K562 (cell line): ENCODE data around the gene CPLX1. TPM values are rescaled to one million over a fixed set of nuclear protein-coding genes. Genes with fewer than 3 reads are reported as not detected.

Source experiments
- ATAC-seq: fragments of 200-7000 bp; cut with Tn5 transposase; 3 replicates; pipeline ENCODE4 v1.9.1; 2020; ENCODE audit warnings: moderate library complexity
- BruUV-seq: library from RNA; stranded (reverse); fragments of 400-500 nt; replicated peaks from 2 replicates; lab custom pipeline; 2021; lab: Mats Ljungman, UMichigan
- CTCF ChIA-PET: fragments of 300-600 bp; formaldehyde crosslinking; extraction: SDS; loops from one replicate; lab custom pipeline; 2021; ENCODE audit warnings: low intra/inter-chr PET ratio; lab: Yijun Ruan, JAX
- POLR2A ChIA-PET: fragments of 300-600, 350-650 bp; sonication (Branson Sonifier 250); formaldehyde crosslinking; extraction: SDS; loops from one replicate; lab custom pipeline; 2021; ENCODE audit warnings: antibody characterized with exemption, inconsistent platforms; lab: Yijun Ruan, JAX
- DNase-seq, 4 experiments: peaks; one replicate each; pipeline versions ENCODE4 v3.0.0 to v3.0.0-alpha.2; 2011 to 2018; ENCODE audit warnings: low spot score in 3 of 4, mixed read lengths in 3 of 4; ENCODE audit errors: extremely low read depth in 1 of 4
- FAIRE-seq: peaks from 2 replicates; lab custom pipeline; 2011; peaks lifted over from hg19 to GRCh38; lab: Jason Lieb, UNC
- H2AFZ ChIP-seq: 2 replicates; pipeline ENCODE4 v1.6.0; 2011; ENCODE audit warnings: low read depth, low read length, control low read depth, inconsistent platforms
- H3K27ac ChIP-seq: fragments of 200-600 bp; 3 replicates; pipeline ENCODE4 v1.8.0; 2011; ENCODE audit warnings: low read depth, mild to moderate bottlenecking, control low read depth, inconsistent platforms, low read length, moderate library complexity, mixed read lengths; ENCODE audit errors: extremely low read depth
- H3K27me3 ChIP-seq, 2 experiments: fragments of 300-600 bp in 1 of 2; 2 replicates in 1 of 2; 3 replicates in 1 of 2; pipeline versions ENCODE4 v1.6.0 to v1.8.0; 2011; ENCODE audit warnings: inconsistent platforms in 2 of 2, low read length in 2 of 2, mild to moderate bottlenecking in 1 of 2, mixed read lengths in 1 of 2, moderate library complexity in 1 of 2; ENCODE audit not compliant: control insufficient read depth in 2 of 2, insufficient read depth in 2 of 2
- H3K36me3 ChIP-seq: fragments of 300-600 bp; 3 replicates; pipeline ENCODE4 v1.8.0; 2011; ENCODE audit warnings: mild to moderate bottlenecking, low read length, inconsistent platforms; ENCODE audit not compliant: control insufficient read depth, insufficient read depth
- H3K4me1 ChIP-seq, 2 experiments: fragments of 200-600 bp in 1 of 2; replicated peaks in 1 of 2; 2 replicates in 1 of 2; 3 replicates in 1 of 2; pipeline versions ENCODE4 v1.5.1 to v1.8.0; 2011; ENCODE audit warnings: inconsistent platforms in 2 of 2, low read length in 2 of 2, mild to moderate bottlenecking in 1 of 2, mixed read lengths in 1 of 2, moderate library complexity in 1 of 2; ENCODE audit not compliant: control insufficient read depth in 2 of 2, insufficient read depth in 2 of 2
- H3K4me2 ChIP-seq: 2 replicates; pipeline ENCODE4 v1.6.1; 2011; ENCODE audit warnings: low read length, control low read depth, inconsistent platforms, mixed read lengths; ENCODE audit not compliant: insufficient read depth
- H3K4me3 ChIP-seq: fragments of 200-600 bp; sonication (generic), shearing (Covaris generic); 2 replicates; pipeline ENCODE4 v1.5.1; 2016; ENCODE audit warnings: control low read depth, inconsistent platforms
- H3K79me2 ChIP-seq: fragments of 200-600 bp; 3 replicates; pipeline ENCODE4 v1.8.0; 2011; ENCODE audit warnings: low read length, inconsistent platforms; ENCODE audit not compliant: control insufficient read depth, insufficient read depth
- H3K9ac ChIP-seq, 2 experiments: 2 replicates each; pipeline versions ENCODE4 v1.6.0 to v1.6.1; 2011; ENCODE audit warnings: low read depth in 2 of 2, low read length in 2 of 2, control low read depth in 1 of 2, inconsistent platforms in 1 of 2, mild to moderate bottlenecking in 1 of 2, mixed read lengths in 1 of 2; ENCODE audit not compliant: insufficient read depth in 1 of 2
- H3K9me1 ChIP-seq: one replicate; pipeline ENCODE4 v1.6.0; 2011; ENCODE audit warnings: inconsistent platforms, mild to moderate bottlenecking, low read length, moderate library complexity; ENCODE audit not compliant: control insufficient read depth, insufficient read depth
- H3K9me3 ChIP-seq: replicated peaks from 2 replicates; pipeline ENCODE4 v1.5.1; 2011; ENCODE audit warnings: low read depth, low read length, inconsistent platforms; ENCODE audit not compliant: control insufficient read depth, insufficient read depth
- H4K20me1 ChIP-seq: replicated peaks from 2 replicates; pipeline ENCODE4 v1.6.1; 2011; ENCODE audit warnings: low read length, inconsistent platforms, mixed read lengths; ENCODE audit not compliant: control insufficient read depth, insufficient read depth
- CBX2 ChIP-seq: fragments of 200-600 bp; sonication (generic); IDR thresholded peaks from one replicate; pipeline ENCODE4 v1.6.1; 2012; ENCODE audit warnings: mild to moderate bottlenecking, low read length, inconsistent platforms; ENCODE audit not compliant: insufficient read depth, poor library complexity, severe bottlenecking
- CEBPB ChIP-seq: fragments of 450-650 bp; IDR thresholded peaks from 2 replicates; pipeline ENCODE4 v1.6.1; 2016; ENCODE audit warnings: missing genetic modification characterization, missing compliant biosample characterization
- CSDE1 ChIP-seq, 2 experiments: fragments of 450-650 bp; IDR thresholded peaks; 2 replicates each; pipeline ENCODE4 v1.6.1; 2016; ENCODE audit warnings: mild to moderate bottlenecking in 1 of 2
- ETS2 ChIP-seq: IDR thresholded peaks from 2 replicates; pipeline ENCODE4 v1.6.1; 2016; ENCODE audit warnings: borderline replicate concordance, missing genetic modification characterization, mild to moderate bottlenecking, moderate library complexity, missing compliant biosample characterization; ENCODE audit not compliant: poor library complexity, severe bottlenecking
- EWSR1 ChIP-seq: fragments of 450-650 bp; IDR thresholded peaks from 2 replicates; pipeline ENCODE4 v1.6.1; 2018; ENCODE audit warnings: borderline replicate concordance, mild to moderate bottlenecking, low read depth, moderate library complexity; ENCODE audit not compliant: partially characterized antibody
- HMBOX1 ChIP-seq: sonication (generic); IDR thresholded peaks from 2 replicates; pipeline ENCODE4 v1.6.1; 2016
- NR1H2 ChIP-seq: sonication (generic); formaldehyde crosslinking; IDR thresholded peaks from 2 replicates; pipeline ENCODE4 v1.4.0; 2020; ENCODE audit warnings: mild to moderate bottlenecking, missing genetic modification reagents
- PATZ1 ChIP-seq: fragments of 250-450 bp; sonication (Bioruptor Pico); IDR thresholded peaks from 2 replicates; pipeline ENCODE4 v1.5.0; 2020; ENCODE audit warnings: mild to moderate bottlenecking, borderline replicate concordance
- RNF2 ChIP-seq: sonication (generic); IDR thresholded peaks from 2 replicates; pipeline ENCODE4 v1.6.1; 2016
- TAF9B ChIP-seq: fragments of 450-650 bp; IDR thresholded peaks from 2 replicates; pipeline ENCODE4 v1.6.1; 2018; ENCODE audit warnings: mild to moderate bottlenecking; ENCODE audit not compliant: partially characterized antibody
- TFE3 ChIP-seq: fragments of 450-650 bp; formaldehyde crosslinking; IDR thresholded peaks from 2 replicates; pipeline ENCODE4 v1.4.0; 2020; ENCODE audit warnings: mild to moderate bottlenecking, mixed read lengths
- TRIM25 ChIP-seq: fragments of 450-650 bp; IDR thresholded peaks from 2 replicates; pipeline ENCODE4 v1.7.0; 2016; ENCODE audit warnings: borderline replicate concordance
- ZNF764 ChIP-seq: fragments of 250-450 bp; sonication (Bioruptor Pico); IDR thresholded peaks from 2 replicates; pipeline ENCODE4 v1.4.0; 2020; ENCODE audit warnings: low read depth, mild to moderate bottlenecking, moderate library complexity
- WGBS: fragments of 100-300 bp; shearing (Covaris generic); methylation state at CpG from one replicate; pipeline ENCODE4 v1.1.6; 2016; ENCODE audit warnings: low coverage, mixed read lengths; ENCODE audit not compliant: insufficient coverage; ENCODE audit errors: missing lambda C conversion rate; 5-methylcytosine and 5-hydroxymethylcytosine counted together
- in situ Hi-C: fragments of 300-500 bp; cut with MboI; formaldehyde crosslinking; loops from 4 replicates; pipeline ENCODE4 v1.15.0; 2018; ENCODE audit warnings: inconsistent platforms, mixed read lengths
- intact Hi-C: fragments of 100-400 bp; cut with micrococcal nuclease; formaldehyde crosslinking; loops from 2 replicates; pipeline ENCODE4 v1.14.2; 2022
- polyA plus RNA-seq, 8 experiments: library from polyadenylated mRNA; depleted of rRNA in 4 of 8; stranded (reverse) in 5 of 8; unstranded in 3 of 8; fragments of >200 nt; fragmentation: Nextera tagmentation in 2 of 8; fragmentation: Illumina TruSeq in 1 of 8; extraction: Ambion mirVana in 2 of 8; extraction: Trizol in 1 of 8; gene quantifications; 2 replicates each; pipeline versions ENCODE4 v1.2.1 to v1.2.3, GENCODE V29; 2011 to 2014; ENCODE audit warnings: inconsistent platforms in 1 of 8, missing spikeins in 1 of 8
- total RNA-seq, 7 experiments: library from RNA; depleted of rRNA in 6 of 7; stranded (reverse); fragments of >200 nt in 6 of 7; fragmentation: Illumina TruSeq in 2 of 7; extraction: Trizol in 2 of 7; gene quantifications; 2 replicates each; pipeline versions ENCODE4 v1.2.1 to v1.2.3, GENCODE V29; 2011 to 2021; ENCODE audit warnings: low replicate concordance in 1 of 7

CPLX1 gene
- total and polyA plus RNA-seq, 9 of the 15 experiments (the other 6 are each of a cell fraction or from before 2014, with no cell fraction given), result 0.03 to 3.3 (median 0.17) TPM; not detected in 2

- H3K4me3 ChIP-seq, result no peak overlapping the region
- no peaks in the 10 kb centered on the region for H3K79me2 ChIP-seq
- no peak overlapping the region for H3K4me2 ChIP-seq
- in situ Hi-C loops (no loop called here), intact Hi-C loops (no loop called here)
- H3K36me3 ChIP-seq, result no peaks in the 10 kb centered on the region
- H4K20me1 ChIP-seq, result 0 out of 2 replicates have a peak, but pooled peaks cover 3% of the 10 kb centered on the region
- no TSS peak for BruUV-seq
- peaks cover 3 to 17% of the 10 kb centered on the region in 2 experiments; a peak in 2 of 5 replicates for H3K27me3 ChIP-seq
- CTCF ChIA-PET, result no interaction called here
- no peak overlapping the region for H3K27ac ChIP-seq
- no peaks in the 10 kb centered on the region for H3K9me3 ChIP-seq
- POLR2A ChIA-PET, result interaction anchor here (1.3 kb wide), 1 partner anchor 22 kb away, joined by 3 read pairs; no protein-coding TSS in a partner anchor
- ATAC-seq (no peak), FAIRE-seq (no peak), DNase-seq (no peak)
- H3K9me1 ChIP-seq, result no peaks in the 10 kb centered on the region
- WGBS, result 44% methylated on average over 14 of the region's 19 CpGs
- peak overlapping the region in 1 of 2 experiments; percentile 82; a peak in 2 of 4 replicates for H3K9ac ChIP-seq
- peaks cover 0 to 81% of the 10 kb centered on the region in 2 experiments; a peak in 3 of 5 replicates for H3K4me1 ChIP-seq
- no peak overlapping the region for H2AFZ ChIP-seq
- TF ChIP-seq PATZ1 (CRISPR knock-in tag) (no peak), TAF9B (no peak), TRIM25 (no peak), NR1H2 (CRISPR knock-in tag) (no peak), HMBOX1 (no peak), ZNF764 (CRISPR knock-in tag) (no peak), EWSR1 (no peak), ETS2 (tag) (no peak), CBX2 (no peak), TFE3 (CRISPR knock-in tag) (no peak), CEBPB (no peak), RNF2 (no peak), CSDE1 (IDR thresholded peaks at IDR 0.05) (no peak)
These were observed 37.8 kb downstream of the CPLX1 start for GRCh38 chr4:788006-788635.
